ENCODE measurements around the gene KCNJ12.
"Not testable (repeated sequence)": the region's sequence is repeated elsewhere in the genome, so short reads cannot be mapped to it uniquely, and the experiment has no call there.

The KCNJ12 gene

GRCh38 chr17:21454006-21454405 lies 77.8 kb downstream of the KCNJ12 start:
- H3K36me3 ChIP-seq (ENCODE audit: control insufficient read depth in 4 of 4, insufficient read depth in 4 of 4, low read length in 3 of 4); DNase-seq; H3K27me3 ChIP-seq (replicated peaks in 2 of 5; ENCODE audit: control insufficient read depth in 4 of 5, insufficient read depth in 5 of 5, low read length in 4 of 5); H3K4me3 ChIP-seq (ENCODE audit: control insufficient read depth in 1 of 7, extremely low read depth in 1 of 7, insufficient read depth in 4 of 7, low read depth in 2 of 7, low read length in 6 of 7); POLR2A ChIA-PET; H3K9me3 ChIP-seq (ENCODE audit: control extremely low read depth in 1 of 5, control insufficient read depth in 4 of 5, insufficient read depth in 2 of 5, low read depth in 1 of 5, low read length in 4 of 5); H3K27ac ChIP-seq (ENCODE audit: insufficient read depth in 1 of 2, low read depth in 1 of 2, low read length in 2 of 2, poor library complexity in 1 of 2, severe bottlenecking in 2 of 2): not testable (repeated sequence)
- whole genome bisulfite sequencing (ENCODE audit: insufficient coverage), result no CpG with 5 or more reads among the region's 5 CpGs
- CTCF ChIA-PET, result interaction anchor here (2.2 to 6.6 kb wide), 2 partner anchors 55 to 61 kb away, joined by 7 to 84 read pairs; no protein-coding TSS in a partner anchor
- peaks cover 0 to 12% (median 6%) of the 10 kb centered on the region in 4 experiments for H3K4me1 ChIP-seq (ENCODE audit: control extremely low read depth in 1 of 4, control insufficient read depth in 4 of 4, insufficient read depth in 4 of 4, low read length in 3 of 4)

- DNase-seq, result no peak
- Histone ChIP-seq H3K27ac (ENCODE audit: insufficient read depth in 1 of 2, low read depth in 1 of 2, low read length in 2 of 2, poor library complexity in 1 of 2, severe bottlenecking in 2 of 2) (no peak overlapping the region), H3K9me3 (ENCODE audit: control extremely low read depth in 1 of 5, control insufficient read depth in 4 of 5, insufficient read depth in 2 of 5, low read depth in 1 of 5, low read length in 4 of 5) (peaks cover 0 to 2% (median 0%) of the 10 kb centered on the region in 5 experiments), H3K4me3 (ENCODE audit: control insufficient read depth in 1 of 7, extremely low read depth in 1 of 7, insufficient read depth in 4 of 7, low read depth in 2 of 7, low read length in 6 of 7) (no peak overlapping the region), H3K27me3 (replicated peaks in 2 of 5; ENCODE audit: control insufficient read depth in 4 of 5, insufficient read depth in 5 of 5, low read length in 4 of 5) (peaks cover 0 to 4% (median 0%) of the 10 kb centered on the region in 5 experiments), H3K4me1 (ENCODE audit: control extremely low read depth in 1 of 4, control insufficient read depth in 4 of 4, insufficient read depth in 4 of 4, low read length in 3 of 4) (peaks cover 0 to 12% (median 6%) of the 10 kb centered on the region in 4 experiments), H3K36me3 (ENCODE audit: control insufficient read depth in 4 of 4, insufficient read depth in 4 of 4, low read length in 3 of 4) (no peaks in the 10 kb centered on the region)
- 85% methylated on average over 2 of the region's 4 CpGs for WGBS (ENCODE audit: insufficient coverage)
- ChIA-PET POLR2A (no interaction called here), CTCF (interaction anchor here (2.2 to 6.6 kb wide), 2 partner anchors 54 to 60 kb away, joined by 7 to 84 read pairs; no protein-coding TSS in a partner anchor)
Observed at GRCh38 chr17:21454441-21454840, 78.3 kb downstream of the KCNJ12 start.

GRCh38 chr17:21455761-21456160 lies 79.6 kb downstream of the KCNJ12 start:
- 94% methylated on average over 6 of the region's 6 CpGs for WGBS (ENCODE audit: insufficient coverage)
- Histone ChIP-seq H3K36me3 (ENCODE audit: control insufficient read depth in 4 of 4, insufficient read depth in 4 of 4, low read length in 3 of 4) (no peaks in the 10 kb centered on the region), H3K27ac (ENCODE audit: insufficient read depth in 1 of 2, low read depth in 1 of 2, low read length in 2 of 2, poor library complexity in 1 of 2, severe bottlenecking in 2 of 2) (no peak overlapping the region), H3K27me3 (replicated peaks in 2 of 5; ENCODE audit: control insufficient read depth in 4 of 5, insufficient read depth in 5 of 5, low read length in 4 of 5) (peaks cover 0 to 4% (median 0%) of the 10 kb centered on the region in 5 experiments), H3K9me3 (ENCODE audit: control extremely low read depth in 1 of 5, control insufficient read depth in 4 of 5, insufficient read depth in 2 of 5, low read depth in 1 of 5, low read length in 4 of 5) (peaks cover 0 to 2% (median 0%) of the 10 kb centered on the region in 5 experiments), H3K4me1 (ENCODE audit: control extremely low read depth in 1 of 4, control insufficient read depth in 4 of 4, insufficient read depth in 4 of 4, low read length in 3 of 4) (peaks cover 0 to 12% (median 6%) of the 10 kb centered on the region in 4 experiments), H3K4me3 (ENCODE audit: control insufficient read depth in 1 of 7, extremely low read depth in 1 of 7, insufficient read depth in 4 of 7, low read depth in 2 of 7, low read length in 6 of 7) (no peak overlapping the region)
- CTCF ChIA-PET, result interaction anchor here (6.6 kb wide), 1 partner anchor 59 kb away, joined by 84 read pairs; no protein-coding TSS in a partner anchor
- no peak for DNase-seq
- POLR2A ChIA-PET, result no interaction called here

GRCh38 chr17:21456449-21456848 lies 80.3 kb downstream of the KCNJ12 start:
- not testable (repeated sequence) for DNase-seq; H3K9me3 ChIP-seq (ENCODE audit: control extremely low read depth in 1 of 5, control insufficient read depth in 4 of 5, insufficient read depth in 2 of 5, low read depth in 1 of 5, low read length in 4 of 5); H3K36me3 ChIP-seq (ENCODE audit: control insufficient read depth in 4 of 4, insufficient read depth in 4 of 4, low read length in 3 of 4); H3K4me3 ChIP-seq (ENCODE audit: control insufficient read depth in 1 of 7, extremely low read depth in 1 of 7, insufficient read depth in 4 of 7, low read depth in 2 of 7, low read length in 6 of 7); H3K27ac ChIP-seq (ENCODE audit: insufficient read depth in 1 of 2, low read depth in 1 of 2, low read length in 2 of 2, poor library complexity in 1 of 2, severe bottlenecking in 2 of 2); H3K27me3 ChIP-seq (replicated peaks in 2 of 5; ENCODE audit: control insufficient read depth in 4 of 5, insufficient read depth in 5 of 5, low read length in 4 of 5)
- ChIA-PET CTCF (interaction anchor here (0.6 to 6.6 kb wide), 10 partner anchors 13 to 180 kb away, joined by 3 to 84 read pairs (median 4); no protein-coding TSS in a partner anchor), POLR2A (interaction anchor here (1.1 kb wide), 1 partner anchor 55 kb away, joined by 5 read pairs; no protein-coding TSS in a partner anchor)
- WGBS (ENCODE audit: insufficient coverage), result 100% methylated on average over 1 of the region's 5 CpGs
- peaks cover 0 to 12% (median 6%) of the 10 kb centered on the region in 4 experiments for H3K4me1 ChIP-seq (ENCODE audit: control extremely low read depth in 1 of 4, control insufficient read depth in 4 of 4, insufficient read depth in 4 of 4, low read length in 3 of 4)

- H3K36me3 ChIP-seq (ENCODE audit: control insufficient read depth in 4 of 4, insufficient read depth in 4 of 4, low read length in 3 of 4), result no peaks in the 10 kb centered on the region
- peaks cover 0 to 14% (median 6%) of the 10 kb centered on the region in 4 experiments for H3K4me1 ChIP-seq (ENCODE audit: control extremely low read depth in 1 of 4, control insufficient read depth in 4 of 4, insufficient read depth in 4 of 4, low read length in 3 of 4)
- ChIA-PET CTCF (interaction anchor here (0.6 to 6.6 kb wide), 14 partner anchors 13 to 328 kb away, joined by 3 to 84 read pairs (median 4); no protein-coding TSS in a partner anchor), POLR2A (interaction anchor here (1.1 kb wide), 1 partner anchor 54 kb away, joined by 5 read pairs; no protein-coding TSS in a partner anchor)
- peaks cover 0 to 4% (median 0%) of the 10 kb centered on the region in 5 experiments for H3K27me3 ChIP-seq (replicated peaks in 2 of 5; ENCODE audit: control insufficient read depth in 4 of 5, insufficient read depth in 5 of 5, low read length in 4 of 5)
- H3K4me3 ChIP-seq (ENCODE audit: control insufficient read depth in 1 of 7, extremely low read depth in 1 of 7, insufficient read depth in 4 of 7, low read depth in 2 of 7, low read length in 6 of 7), result peak overlapping the region in 1 of 7 experiments; percentile 33
- peaks cover 0 to 2% (median 0%) of the 10 kb centered on the region in 5 experiments for H3K9me3 ChIP-seq (ENCODE audit: control extremely low read depth in 1 of 5, control insufficient read depth in 4 of 5, insufficient read depth in 2 of 5, low read depth in 1 of 5, low read length in 4 of 5)
- 31% methylated on average over 26 of the region's 36 CpGs for WGBS (ENCODE audit: insufficient coverage)
- peak; percentile 88 to 94 (median 92) for DNase-seq
- no peak overlapping the region for H3K27ac ChIP-seq (ENCODE audit: insufficient read depth in 1 of 2, low read depth in 1 of 2, low read length in 2 of 2, poor library complexity in 1 of 2, severe bottlenecking in 2 of 2)
Observed at GRCh38 chr17:21457051-21458026, 81.2 kb downstream of the KCNJ12 start.

- H3K27me3 ChIP-seq (replicated peaks in 2 of 5; ENCODE audit: control insufficient read depth in 4 of 5, insufficient read depth in 5 of 5, low read length in 4 of 5), result peaks cover 0 to 4% (median 0%) of the 10 kb centered on the region in 5 experiments
- no peaks in the 10 kb centered on the region for H3K36me3 ChIP-seq (ENCODE audit: control insufficient read depth in 4 of 4, insufficient read depth in 4 of 4, low read length in 3 of 4)
- no peak overlapping the region for H3K27ac ChIP-seq (ENCODE audit: insufficient read depth in 1 of 2, low read depth in 1 of 2, low read length in 2 of 2, poor library complexity in 1 of 2, severe bottlenecking in 2 of 2)
- ChIA-PET POLR2A (no interaction called here), CTCF (interaction anchor here (0.7 to 6.6 kb wide), 8 partner anchors 12 to 329 kb away, joined by 3 to 84 read pairs (median 4); no protein-coding TSS in a partner anchor)
- 82% methylated on average over 7 of the region's 7 CpGs for WGBS (ENCODE audit: insufficient coverage)
- DNase-seq, result no peak
- H3K9me3 ChIP-seq (ENCODE audit: control extremely low read depth in 1 of 5, control insufficient read depth in 4 of 5, insufficient read depth in 2 of 5, low read depth in 1 of 5, low read length in 4 of 5), result no peaks in the 10 kb centered on the region
- no peak overlapping the region for H3K4me3 ChIP-seq (ENCODE audit: control insufficient read depth in 1 of 7, extremely low read depth in 1 of 7, insufficient read depth in 4 of 7, low read depth in 2 of 7, low read length in 6 of 7)
- peaks cover 0 to 15% (median 9%) of the 10 kb centered on the region in 4 experiments for H3K4me1 ChIP-seq (ENCODE audit: control extremely low read depth in 1 of 4, control insufficient read depth in 4 of 4, insufficient read depth in 4 of 4, low read length in 3 of 4)
Observed at GRCh38 chr17:21458054-21458453, 81.9 kb downstream of the KCNJ12 start.

All from common myeloid progenitor, CD34-positive (primary cell).